Measurements from ENCODE around the gene KIAA0753.
"Not testable (repeated sequence)": the region's sequence is repeated elsewhere in the genome, so short reads cannot be mapped to it uniquely, and the experiment has no call there.

The KIAA0753 gene

DNA sequence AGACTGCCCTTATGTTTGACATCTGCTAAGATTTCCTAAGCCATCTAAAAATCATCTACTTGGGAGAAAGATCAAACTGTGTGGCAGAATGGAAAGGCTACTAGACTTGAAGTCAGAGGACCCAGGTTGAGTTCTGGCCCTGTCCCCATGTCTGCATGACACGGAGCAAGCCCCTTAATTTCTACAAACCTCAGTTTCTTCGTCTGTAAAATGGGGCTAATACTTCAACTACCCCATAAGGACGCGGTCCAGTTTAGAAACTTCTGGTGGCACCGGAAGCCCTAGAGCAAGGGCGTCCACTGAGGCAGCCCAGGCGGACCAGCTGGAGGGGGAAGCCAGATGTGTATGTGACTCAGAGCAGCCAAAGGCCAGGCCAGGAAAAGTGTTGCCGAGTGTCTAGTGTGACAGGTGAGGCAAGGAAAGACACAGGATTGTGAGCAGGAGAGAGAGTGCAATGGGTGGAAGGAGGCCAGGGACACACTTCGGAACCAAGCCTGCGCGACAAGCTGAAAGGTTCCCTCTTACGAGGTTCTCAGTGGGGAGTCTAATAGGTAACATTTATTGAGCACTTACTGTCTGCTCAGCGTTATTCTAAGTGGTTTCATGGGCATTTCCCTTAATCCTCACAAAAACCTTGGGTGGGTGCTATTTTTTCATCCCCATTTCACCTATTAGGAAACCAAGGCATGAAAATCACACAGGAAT lies 66.4 kb downstream of the KIAA0753 start:
- DNase-seq (ENCODE audit: low read depth, low spot score) = no peak
- no peak overlapping the region for H3K4me3 ChIP-seq (ENCODE audit: low read depth, low read length)
- CTCF ChIA-PET = interaction anchor here (1.7 kb wide), 1 partner anchor 102 kb away, joined by 11 read pairs; no protein-coding TSS in a partner anchor
- TF ChIP-seq, protein P1, sequence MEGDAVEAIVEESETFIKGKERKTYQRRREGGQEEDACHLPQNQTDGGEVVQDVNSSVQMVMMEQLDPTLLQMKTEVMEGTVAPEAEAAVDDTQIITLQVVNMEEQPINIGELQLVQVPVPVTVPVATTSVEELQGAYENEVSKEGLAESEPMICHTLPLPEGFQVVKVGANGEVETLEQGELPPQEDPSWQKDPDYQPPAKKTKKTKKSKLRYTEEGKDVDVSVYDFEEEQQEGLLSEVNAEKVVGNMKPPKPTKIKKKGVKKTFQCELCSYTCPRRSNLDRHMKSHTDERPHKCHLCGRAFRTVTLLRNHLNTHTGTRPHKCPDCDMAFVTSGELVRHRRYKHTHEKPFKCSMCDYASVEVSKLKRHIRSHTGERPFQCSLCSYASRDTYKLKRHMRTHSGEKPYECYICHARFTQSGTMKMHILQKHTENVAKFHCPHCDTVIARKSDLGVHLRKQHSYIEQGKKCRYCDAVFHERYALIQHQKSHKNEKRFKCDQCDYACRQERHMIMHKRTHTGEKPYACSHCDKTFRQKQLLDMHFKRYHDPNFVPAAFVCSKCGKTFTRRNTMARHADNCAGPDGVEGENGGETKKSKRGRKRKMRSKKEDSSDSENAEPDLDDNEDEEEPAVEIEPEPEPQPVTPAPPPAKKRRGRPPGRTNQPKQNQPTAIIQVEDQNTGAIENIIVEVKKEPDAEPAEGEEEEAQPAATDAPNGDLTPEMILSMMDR (IDR thresholded peaks at IDR 0.05; ENCODE audit: insufficient read depth, low read length, missing control alignments) = no peak
- POLR2A ChIA-PET = no interaction called here

- CTCF ChIA-PET = interaction anchor here (1.7 kb wide), 1 partner anchor 101 kb away, joined by 11 read pairs; no protein-coding TSS in a partner anchor
- DNase-seq (ENCODE audit: low read depth, low spot score); H3K4me3 ChIP-seq (ENCODE audit: low read depth, low read length); POLR2A ChIA-PET: not testable (repeated sequence)
Observed at GRCh38 chr17:6573495-6573894, 67.0 kb downstream of the KIAA0753 start.

- DNase-seq (ENCODE audit: low read depth, low spot score) = no peak
- no peak overlapping the region for H3K4me3 ChIP-seq (ENCODE audit: low read depth, low read length)
- POLR2A ChIA-PET = no interaction called here
- TF ChIP-seq, protein P1 (IDR thresholded peaks at IDR 0.05; ENCODE audit: insufficient read depth, low read length, missing control alignments) = no peak
- CTCF ChIA-PET = no interaction called here
Observed at GRCh38 chr17:6572972-6573370, 67.5 kb downstream of the KIAA0753 start.

DNA sequence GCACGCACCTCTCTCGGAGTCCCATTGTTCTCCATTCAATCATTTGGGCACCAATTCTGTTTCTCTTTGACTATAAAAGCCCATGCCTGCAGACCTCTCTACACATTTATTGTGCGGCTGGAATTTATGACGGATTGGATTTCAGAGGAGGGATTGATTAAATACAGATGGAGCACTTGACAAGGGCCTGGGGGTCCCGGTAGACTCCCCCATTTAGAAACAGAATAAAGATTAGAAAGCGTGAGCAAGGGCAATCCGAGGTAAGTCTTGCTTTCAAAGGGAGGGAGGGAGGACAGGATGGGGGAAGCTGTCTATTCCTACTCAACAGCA lies 69.1 kb downstream of the KIAA0753 start:
- ChIA-PET POLR2A (no interaction called here), CTCF (no interaction called here)
- no peak for DNase-seq (ENCODE audit: low read depth, low spot score)
- no peak overlapping the region for H3K4me3 ChIP-seq (ENCODE audit: low read depth, low read length)
- TF ChIP-seq, protein P1 (IDR thresholded peaks at IDR 0.05; ENCODE audit: insufficient read depth, low read length, missing control alignments) = no peak

DNA sequence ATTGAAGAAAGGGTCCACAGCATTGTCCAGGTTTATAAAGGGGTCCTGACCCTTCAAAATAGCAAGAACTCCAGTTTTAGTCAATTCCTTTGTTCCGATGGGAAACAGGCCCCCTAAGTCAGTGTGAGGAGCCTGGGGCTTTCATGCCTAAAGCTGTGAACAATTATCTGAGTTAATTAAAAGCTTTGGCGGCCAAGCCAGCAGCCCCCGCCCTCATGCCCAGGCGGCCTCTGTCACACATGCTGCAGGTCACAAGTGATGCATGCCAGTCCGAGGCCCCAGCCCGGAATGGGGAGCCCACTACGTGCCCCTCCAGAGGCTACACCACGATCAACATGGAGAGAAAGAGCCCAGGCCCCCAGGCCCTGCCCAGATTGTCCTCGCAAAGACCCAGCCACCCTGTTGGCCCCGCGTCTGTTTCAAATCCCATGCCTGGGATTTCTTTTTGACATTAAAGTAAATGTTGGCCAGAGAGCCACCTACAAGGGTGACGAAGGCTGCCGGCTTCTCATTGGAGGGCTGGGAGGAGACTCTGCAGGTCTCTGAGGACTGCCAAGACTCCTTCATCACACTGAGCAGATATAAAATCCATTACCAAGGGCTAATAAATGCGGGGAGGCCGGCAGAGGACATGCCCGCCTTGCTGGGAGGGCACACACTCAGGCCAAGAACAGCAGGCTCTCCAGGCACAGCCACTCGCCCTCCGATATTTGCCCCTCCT lies 69.6 kb downstream of the KIAA0753 start:
- TF ChIP-seq, protein P1 (IDR thresholded peaks at IDR 0.05; ENCODE audit: insufficient read depth, low read length, missing control alignments) = no peak
- ChIA-PET CTCF (interaction anchor here (1.8 kb wide), 1 partner anchor 98 kb away, joined by 7 read pairs; no protein-coding TSS in a partner anchor), POLR2A (no interaction called here)
- DNase-seq (ENCODE audit: low read depth, low spot score) = no peak
- H3K4me3 ChIP-seq (ENCODE audit: low read depth, low read length) = no peak overlapping the region

DNA sequence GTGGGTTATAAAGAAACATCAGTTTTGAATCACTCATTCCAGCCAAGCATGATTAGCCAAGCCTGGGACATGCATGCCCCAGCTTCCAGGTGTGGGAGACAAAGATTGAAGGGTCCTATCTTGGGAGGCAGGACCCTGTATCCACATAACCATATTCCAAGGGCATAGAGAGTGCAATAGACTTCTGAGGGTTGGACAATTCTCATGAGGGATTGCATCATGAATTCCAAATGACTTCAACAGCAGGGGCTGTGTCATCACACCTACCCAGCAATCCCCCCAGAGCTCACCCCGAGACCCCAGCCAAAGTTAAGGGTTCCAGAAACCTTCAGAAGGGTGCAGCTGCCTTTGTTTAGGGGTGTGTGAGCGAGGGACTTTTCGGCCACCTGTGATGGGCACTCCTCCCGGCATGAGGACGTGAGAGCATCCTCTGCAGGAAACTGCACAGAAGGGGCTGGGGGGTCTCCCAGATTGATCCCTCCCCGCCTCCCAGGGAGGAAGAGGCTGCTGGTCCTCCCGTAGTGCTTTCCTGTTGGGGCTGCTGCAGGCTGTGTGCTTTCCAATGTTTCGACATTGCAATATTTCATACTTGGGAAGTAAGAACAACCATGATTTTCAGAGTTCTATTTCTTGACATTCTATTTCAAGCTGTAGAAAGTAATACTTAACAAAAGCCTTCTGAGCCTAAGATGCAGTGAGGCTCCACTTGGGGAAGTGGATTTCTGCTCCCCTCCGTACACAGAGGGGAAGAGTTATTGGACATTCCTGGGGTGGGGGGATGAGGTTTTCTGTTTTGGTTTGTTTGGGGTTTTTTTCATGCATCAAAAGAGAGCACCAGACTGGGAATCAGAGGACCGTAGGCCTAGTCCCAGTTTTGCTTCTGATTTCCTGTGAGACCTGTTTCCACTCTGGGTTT lies 70.9 kb downstream of the KIAA0753 start:
- CTCF ChIA-PET = interaction anchor here (1.7 to 1.8 kb wide), 2 partner anchors 8 to 96 kb away, joined by 4 to 7 read pairs; no protein-coding TSS in a partner anchor
- POLR2A ChIA-PET = no interaction called here

More for the DNA sequence above, 70.9 kb downstream of the KIAA0753 start:
- TF ChIP-seq, protein P1 (IDR thresholded peaks at IDR 0.05; ENCODE audit: insufficient read depth, low read length, missing control alignments) = no peak
- DNase-seq (ENCODE audit: low read depth, low spot score) = no peak
- no peak overlapping the region for H3K4me3 ChIP-seq (ENCODE audit: low read depth, low read length)
